T-helper 22 cell (primary cell): ENCODE results near the gene SNCAIP.

Experiments used
- DNase-seq: peaks from one replicate; pipeline ENCODE4 v3.0.0-alpha.2; 2020; ENCODE audit warnings: low read depth

SNCAIP gene

GRCh38 chr5:122507045-122507444, 195.0 kb downstream of the SNCAIP start:
- no peak for DNase-seq

- DNase-seq = no peak
Measured at GRCh38 chr5:122507581-122507980, 195.5 kb downstream of the SNCAIP start.

- DNase-seq = no peak
Measured at GRCh38 chr5:122508623-122509022, 196.6 kb downstream of the SNCAIP start.
